ENCODE data around the gene KCNMA1. TPM values are rescaled to one million over a fixed set of nuclear protein-coding genes. Genes with fewer than 3 reads are reported as not detected.

KCNMA1 gene
- total RNA-seq, 1 experiment from 2014 or later, result 0.49 TPM

- Histone ChIP-seq H3K27ac (ENCODE audit: low read depth, low read length) (no peak overlapping the region), H2AFZ (ENCODE audit: low read depth, low read length, poor library complexity, severe bottlenecking) (no peak overlapping the region), H3K27me3 (ENCODE audit: insufficient read depth, low read length) (peaks cover 48% of the 10 kb centered on the region; the same call in 1 of the 2 replicates), H3K9me3 (ENCODE audit: control insufficient read depth in 1 of 2, insufficient read depth in 1 of 2, low read depth in 1 of 2, low read length in 2 of 2) (no peaks in the 10 kb centered on the region), H3K4me2 (ENCODE audit: low read length) (no peak overlapping the region), H3K9ac (ENCODE audit: low read length) (no peak overlapping the region), H4K20me1 (ENCODE audit: insufficient read depth) (no peaks in the 10 kb centered on the region), H3K36me3 (ENCODE audit: control insufficient read depth in 1 of 2, insufficient read depth in 2 of 2, low read length in 2 of 2) (no peaks in the 10 kb centered on the region), H3K4me3 (replicated peaks in 1 of 2; ENCODE audit: low read depth in 1 of 2, low read length in 2 of 2) (no peak overlapping the region), H3K79me2 (ENCODE audit: insufficient read depth, low read length) (no peaks in the 10 kb centered on the region), H3K9me2 (ENCODE audit: insufficient read depth) (no peaks in the 10 kb centered on the region), H3K4me1 (ENCODE audit: control insufficient read depth in 1 of 2, insufficient read depth in 2 of 2, low read length in 2 of 2) (no peaks in the 10 kb centered on the region)
- DNase-seq (ENCODE audit: low read depth, low spot score) (no peak), ATAC-seq (no peak)
- BruUV-seq (replicated peaks), result no TSS peak
- RAD21 ChIA-PET (ENCODE audit: low non-redundant PET in 1 of 2, low total read pairs in 2 of 2, uncharacterized antibody in 2 of 2, unreplicated experiment in 2 of 2), result no interaction called here
- POLR2A ChIA-PET, result no interaction called here
- no peak for TF ChIP-seq ZFX (IDR thresholded peaks at IDR 0.05)
- no peak for TF ChIP-seq YY1 (IDR thresholded peaks at IDR 0.05; ENCODE audit: extremely low read depth, insufficient replicate concordance, low read depth, low read length)
- no peak for TF ChIP-seq POLR2A (IDR thresholded peaks at IDR 0.05; ENCODE audit: borderline replicate concordance, extremely low read depth, insufficient read depth, insufficient read length)
- TF ChIP-seq ZBTB33 (IDR thresholded peaks at IDR 0.05; ENCODE audit: extremely low read depth, insufficient replicate concordance, low read length), result no peak
- intact Hi-C loops (cut with micrococcal nuclease), result no loop called here
- CTCF ChIA-PET, result no interaction called here
Measured at GRCh38 chr10:77245953-77246352, 391.7 kb downstream of the KCNMA1 start.

GRCh38 chr10:77244746-77245145, 392.9 kb downstream of the KCNMA1 start:
- ChIA-PET RAD21 (ENCODE audit: low non-redundant PET in 1 of 2, low total read pairs in 2 of 2, uncharacterized antibody in 2 of 2, unreplicated experiment in 2 of 2) (no interaction called here), CTCF (no interaction called here), POLR2A (no interaction called here)
- H3K36me3 ChIP-seq (ENCODE audit: control insufficient read depth in 1 of 2, insufficient read depth in 2 of 2, low read length in 2 of 2), result no peaks in the 10 kb centered on the region
- H3K4me1 ChIP-seq (ENCODE audit: control insufficient read depth in 1 of 2, insufficient read depth in 2 of 2, low read length in 2 of 2), result no peaks in the 10 kb centered on the region
- H4K20me1 ChIP-seq (ENCODE audit: insufficient read depth), result no peaks in the 10 kb centered on the region
- intact Hi-C loops (cut with micrococcal nuclease), result no loop called here
- DNase-seq (ENCODE audit: low read depth, low spot score) (no peak), ATAC-seq (no peak)
- H3K27me3 ChIP-seq (ENCODE audit: insufficient read depth, low read length), result peaks cover 47% of the 10 kb centered on the region; the same call in 1 of the 2 replicates
- no peaks in the 10 kb centered on the region for H3K9me3 ChIP-seq (ENCODE audit: control insufficient read depth in 1 of 2, insufficient read depth in 1 of 2, low read depth in 1 of 2, low read length in 2 of 2)
- no peak overlapping the region for H3K9ac ChIP-seq (ENCODE audit: low read length)
- no TSS peak for BruUV-seq (replicated peaks)
- no peak overlapping the region for H2AFZ ChIP-seq (ENCODE audit: low read depth, low read length, poor library complexity, severe bottlenecking)
- no peaks in the 10 kb centered on the region for H3K9me2 ChIP-seq (ENCODE audit: insufficient read depth)
- H3K4me2 ChIP-seq (ENCODE audit: low read length), result no peak overlapping the region
- no peak overlapping the region for H3K27ac ChIP-seq (ENCODE audit: low read depth, low read length)
- H3K4me3 ChIP-seq (replicated peaks in 1 of 2; ENCODE audit: low read depth in 1 of 2, low read length in 2 of 2), result no peak overlapping the region
- no peaks in the 10 kb centered on the region for H3K79me2 ChIP-seq (ENCODE audit: insufficient read depth, low read length)
- TF ChIP-seq ZFX (IDR thresholded peaks at IDR 0.05) (no peak), FOSL1 (IDR thresholded peaks at IDR 0.05; ENCODE audit: low read depth) (no peak), ZBTB33 (IDR thresholded peaks at IDR 0.05; ENCODE audit: extremely low read depth, insufficient replicate concordance, low read length) (no peak), TCF7L2 (IDR thresholded peaks at IDR 0.05; ENCODE audit: borderline replicate concordance, extremely low read depth, insufficient read depth, insufficient read length) (no peak), ZNF274 (IDR thresholded peaks at IDR 0.05; ENCODE audit: low read depth, low read length) (no peak), CBX3 (IDR thresholded peaks at IDR 0.05; ENCODE audit: low read depth) (no peak), POLR2AphosphoS5 (IDR thresholded peaks at IDR 0.05; ENCODE audit: low read depth, low read length) (no peak), EZH2phosphoT487 (IDR thresholded peaks at IDR 0.05; ENCODE audit: borderline replicate concordance) (no peak), RAD21 (IDR thresholded peaks at IDR 0.05; ENCODE audit: low read depth) (no peak), SIN3A (IDR thresholded peaks at IDR 0.05; ENCODE audit: low read depth) (no peak), ATF3 (IDR thresholded peaks at IDR 0.05) (no peak), YY1 (IDR thresholded peaks at IDR 0.05; ENCODE audit: extremely low read depth, insufficient replicate concordance, low read depth, low read length) (no peak), EGR1 (IDR thresholded peaks at IDR 0.05; ENCODE audit: low read depth) (no peak)

Data from HCT116 (cell line).